ENCODE data around the gene CDC27.
"Not testable (repeated sequence)": the region's sequence is repeated elsewhere in the genome, so short reads cannot be mapped to it uniquely, and the experiment has no call there.

Gene CDC27

GRCh38 chr17:47179141-47179540 is 10.0 kb downstream of the CDC27 start:
- CTCF ChIA-PET, result interaction anchor here (1.2 kb wide), 1 partner anchor 39 kb away, joined by 4 read pairs; no protein-coding TSS in a partner anchor
- TF ChIP-seq CTCF (IDR thresholded peaks at IDR 0.05; ENCODE audit: control extremely low read depth, extremely low read depth, low read depth, missing control alignments), result no peak
- POLR2A ChIA-PET, result no interaction called here
- no peak for DNase-seq (ENCODE audit: extremely low spot score)

- DNase-seq (ENCODE audit: extremely low spot score), result no peak
- no peak for TF ChIP-seq CTCF (IDR thresholded peaks at IDR 0.05; ENCODE audit: control extremely low read depth, extremely low read depth, low read depth, missing control alignments)
- ChIA-PET CTCF (no interaction called here), POLR2A (no interaction called here)
Measured at GRCh38 chr17:47177261-47177660, 11.8 kb downstream of the CDC27 start.

GRCh38 chr17:47176389-47176826 is 12.7 kb downstream of the CDC27 start:
- CTCF ChIA-PET, result no interaction called here
- DNase-seq (ENCODE audit: extremely low spot score), result no peak
- TF ChIP-seq CTCF (IDR thresholded peaks at IDR 0.05; ENCODE audit: control extremely low read depth, extremely low read depth, low read depth, missing control alignments), result no peak
- POLR2A ChIA-PET, result no interaction called here

GRCh38 chr17:47174823-47175222 is 14.3 kb downstream of the CDC27 start:
- POLR2A ChIA-PET; DNase-seq (ENCODE audit: extremely low spot score); CTCF ChIA-PET: not testable (repeated sequence)

- ChIA-PET CTCF (interaction anchor here (1.0 kb wide), 1 partner anchor 144 kb away, joined by 4 read pairs; no protein-coding TSS in a partner anchor), POLR2A (no interaction called here)
- DNase-seq (ENCODE audit: extremely low spot score), result no peak
- TF ChIP-seq CTCF (IDR thresholded peaks at IDR 0.05; ENCODE audit: control extremely low read depth, extremely low read depth, low read depth, missing control alignments), result no peak
Measured at GRCh38 chr17:47172696-47173565, 16.2 kb downstream of the CDC27 start.

- DNase-seq (ENCODE audit: extremely low spot score), result no peak
- no peak for TF ChIP-seq CTCF (IDR thresholded peaks at IDR 0.05; ENCODE audit: control extremely low read depth, extremely low read depth, low read depth, missing control alignments)
- CTCF ChIA-PET, result interaction anchor here (0.9 kb wide), 1 partner anchor 14 kb away, joined by 3 read pairs; no protein-coding TSS in a partner anchor
- POLR2A ChIA-PET, result interaction anchor here (0.6 kb wide), 1 partner anchor 181 kb away, joined by 5 read pairs; no protein-coding TSS in a partner anchor
Measured at GRCh38 chr17:47170710-47171109, 18.4 kb downstream of the CDC27 start.

- POLR2A ChIA-PET; DNase-seq (ENCODE audit: extremely low spot score): not testable (repeated sequence)
- CTCF ChIA-PET, result interaction anchor here (1.2 kb wide), 1 partner anchor 21 kb away, joined by 3 read pairs; the partner anchor contains the start of gene CDC27
Measured at GRCh38 chr17:47168896-47169295, 20.2 kb downstream of the CDC27 start.

GRCh38 chr17:47166854-47167253 is 22.2 kb downstream of the CDC27 start:
- DNase-seq (ENCODE audit: extremely low spot score); CTCF ChIA-PET; POLR2A ChIA-PET: not testable (repeated sequence)
